A549 (cell line): ENCODE measurements around the gene OR6Q1.

Experiments
- CEBPB ChIP-seq, 2 experiments: fragments of >200 bp in 1 of 2; sonication (Bioruptor Twin) in 1 of 2; formaldehyde crosslinking in 1 of 2; IDR thresholded peaks; 2 replicates each; pipeline ENCODE4 v1.6.1; 2012 to 2016
- MAFK ChIP-seq: fragments of 450-650 bp; IDR thresholded peaks from 2 replicates; pipeline ENCODE4 v1.6.1; 2014; ENCODE audit not compliant: partially characterized antibody
- PHF8 ChIP-seq: fragments of 200-600 bp; sonication (generic); IDR thresholded peaks from 2 replicates; pipeline ENCODE4 v1.6.1; 2016; ENCODE audit warnings: low read depth, mild to moderate bottlenecking, antibody characterized with exemption, moderate library complexity, borderline replicate concordance
- POLR2A ChIP-seq: IDR thresholded peaks from 2 replicates; pipeline ENCODE4 v1.6.1; 2012; ENCODE audit warnings: mild to moderate bottlenecking, low read length
- RNF2 ChIP-seq: fragments of 200-600 bp; sonication (generic); IDR thresholded peaks from 2 replicates; pipeline ENCODE4 v1.6.1; 2016; ENCODE audit warnings: low read depth, mild to moderate bottlenecking, antibody characterized with exemption, moderate library complexity, borderline replicate concordance
- TF ChIP-seq, protein P1 (sequence below): IDR thresholded peaks from 2 replicates; pipeline ENCODE4 v1.6.1; 2012
- TF ChIP-seq, protein P2 (sequence below): fragments of >200 bp; sonication (Bioruptor Twin); formaldehyde crosslinking; IDR thresholded peaks from 3 replicates; pipeline ENCODE4 v1.5.1; 2016

DNA sequence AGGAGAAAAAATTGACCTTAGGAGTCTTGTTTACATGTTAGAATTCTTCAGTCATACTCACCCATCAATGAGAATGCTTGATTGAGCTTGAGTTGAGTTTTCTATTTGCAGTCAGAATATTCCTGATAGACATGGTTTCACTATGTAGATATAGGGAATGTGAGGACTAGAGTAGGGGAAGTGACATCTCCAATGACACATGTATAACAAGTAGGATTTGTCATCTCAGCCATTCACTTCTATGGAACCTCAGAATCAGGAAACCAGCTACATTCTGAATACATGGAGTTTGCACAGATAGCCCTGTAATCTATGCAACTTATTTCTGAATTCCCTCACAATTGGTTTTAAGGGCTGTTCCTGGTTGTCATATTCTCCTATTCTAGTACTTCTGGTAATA, 27.2 kb upstream of the OR6Q1 start:
- TF ChIP-seq POLR2A (no peak), CEBPB (IDR thresholded peaks at IDR 0.05) (no peak), PHF8 (no peak), MAFK (no peak), RNF2 (no peak)
- TF ChIP-seq, protein P1, sequence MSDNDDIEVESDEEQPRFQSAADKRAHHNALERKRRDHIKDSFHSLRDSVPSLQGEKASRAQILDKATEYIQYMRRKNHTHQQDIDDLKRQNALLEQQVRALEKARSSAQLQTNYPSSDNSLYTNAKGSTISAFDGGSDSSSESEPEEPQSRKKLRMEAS: no peak
- TF ChIP-seq, protein P2, sequence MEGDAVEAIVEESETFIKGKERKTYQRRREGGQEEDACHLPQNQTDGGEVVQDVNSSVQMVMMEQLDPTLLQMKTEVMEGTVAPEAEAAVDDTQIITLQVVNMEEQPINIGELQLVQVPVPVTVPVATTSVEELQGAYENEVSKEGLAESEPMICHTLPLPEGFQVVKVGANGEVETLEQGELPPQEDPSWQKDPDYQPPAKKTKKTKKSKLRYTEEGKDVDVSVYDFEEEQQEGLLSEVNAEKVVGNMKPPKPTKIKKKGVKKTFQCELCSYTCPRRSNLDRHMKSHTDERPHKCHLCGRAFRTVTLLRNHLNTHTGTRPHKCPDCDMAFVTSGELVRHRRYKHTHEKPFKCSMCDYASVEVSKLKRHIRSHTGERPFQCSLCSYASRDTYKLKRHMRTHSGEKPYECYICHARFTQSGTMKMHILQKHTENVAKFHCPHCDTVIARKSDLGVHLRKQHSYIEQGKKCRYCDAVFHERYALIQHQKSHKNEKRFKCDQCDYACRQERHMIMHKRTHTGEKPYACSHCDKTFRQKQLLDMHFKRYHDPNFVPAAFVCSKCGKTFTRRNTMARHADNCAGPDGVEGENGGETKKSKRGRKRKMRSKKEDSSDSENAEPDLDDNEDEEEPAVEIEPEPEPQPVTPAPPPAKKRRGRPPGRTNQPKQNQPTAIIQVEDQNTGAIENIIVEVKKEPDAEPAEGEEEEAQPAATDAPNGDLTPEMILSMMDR: no peak
